OCI-LY7 (cell line): ENCODE results near the gene C11orf97. TPM values are rescaled to one million over a fixed set of nuclear protein-coding genes. Genes with fewer than 3 reads are reported as not detected.

Experiments
- BruUV-seq: library from RNA; stranded (reverse); fragments of 400-500 nt; replicated peaks from 2 replicates; lab custom pipeline; 2021; lab: Mats Ljungman, UMichigan
- CTCF ChIA-PET: fragments of 300-600 bp; sonication (Branson Sonifier 250); formaldehyde crosslinking; loops from one replicate; lab custom pipeline; 2022; ENCODE audit warnings: antibody characterized with exemption; ENCODE audit not compliant: unreplicated experiment; lab: Charles Lee
- POLR2A ChIA-PET: fragments of 300-600 bp; sonication (Branson Sonifier 250); formaldehyde crosslinking; loops from one replicate; lab custom pipeline; 2022; ENCODE audit warnings: antibody characterized with exemption; lab: Charles Lee
- DNase-seq: peaks from one replicate; pipeline ENCODE4 v3.0.0-alpha.2; 2015; ENCODE audit warnings: low spot score
- H2AFZ ChIP-seq: fragments of 200-600 bp; sonication (generic), shearing (Covaris generic); 2 replicates; pipeline ENCODE4 v1.6.1; 2014; ENCODE audit warnings: mild to moderate bottlenecking, antibody characterized with exemption, low read length, moderate library complexity
- H3K27ac ChIP-seq: fragments of 200-600 bp; sonication (generic); 2 replicates; pipeline ENCODE4 v1.5.1; 2014; ENCODE audit warnings: mixed run types, low read depth, mild to moderate bottlenecking, moderate library complexity, low read length, inconsistent platforms; ENCODE audit not compliant: poor library complexity, severe bottlenecking
- H3K36me3 ChIP-seq: fragments of 200-600 bp; sonication (generic); 2 replicates; pipeline ENCODE4 v1.6.1; 2014; ENCODE audit warnings: mild to moderate bottlenecking, antibody characterized with exemption, low read length, moderate library complexity, mixed read lengths; ENCODE audit not compliant: insufficient read depth
- H3K4me1 ChIP-seq: fragments of 200-600 bp; sonication (generic); 2 replicates; pipeline ENCODE4 v1.5.1; 2014; ENCODE audit warnings: mild to moderate bottlenecking, low read length; ENCODE audit not compliant: insufficient read depth, poor library complexity, severe bottlenecking
- H3K4me2 ChIP-seq: fragments of 200-600 bp; sonication (generic); 2 replicates; pipeline ENCODE4 v1.6.1; 2014; ENCODE audit warnings: mild to moderate bottlenecking, low read length
- H3K4me3 ChIP-seq: fragments of 200-600 bp; sonication (generic); 2 replicates; pipeline ENCODE4 v1.5.1; 2014; ENCODE audit warnings: mild to moderate bottlenecking, low read depth, low read length; ENCODE audit not compliant: poor library complexity, severe bottlenecking
- H3K79me2 ChIP-seq: fragments of 200-600 bp; sonication (generic); 2 replicates; pipeline ENCODE4 v1.6.1; 2016; ENCODE audit warnings: low read depth, mild to moderate bottlenecking, low read length, moderate library complexity, mixed read lengths; ENCODE audit not compliant: insufficient read depth
- H3K9me2 ChIP-seq: fragments of 200-600 bp; sonication (generic); 2 replicates; pipeline ENCODE4 v1.6.1; 2016; ENCODE audit warnings: mild to moderate bottlenecking, low read length, mixed read lengths; ENCODE audit not compliant: insufficient read depth
- H3K9me3 ChIP-seq: fragments of 200-600 bp; sonication (generic); 2 replicates; pipeline ENCODE4 v1.6.1; 2014; ENCODE audit warnings: mild to moderate bottlenecking, mixed run types, low read length, mixed read lengths
- H4K20me1 ChIP-seq: fragments of 200-600 bp; sonication (generic); 2 replicates; pipeline ENCODE4 v1.6.1; 2014; ENCODE audit warnings: mild to moderate bottlenecking, antibody characterized with exemption, low read length, moderate library complexity, mixed read lengths; ENCODE audit not compliant: insufficient read depth
- EZH2phosphoT487 ChIP-seq: fragments of 200-600 bp; sonication (generic); IDR thresholded peaks from 2 replicates; pipeline ENCODE4 v1.6.1; 2018; ENCODE audit warnings: low read depth, borderline replicate concordance, mild to moderate bottlenecking, mixed run types, antibody characterized with exemption, low read length, moderate library complexity, mixed read lengths
- intact Hi-C: fragments of 100-400 bp; cut with micrococcal nuclease; formaldehyde crosslinking; loops from one replicate; pipeline ENCODE4 v1.10.0; 2022; ENCODE audit not compliant: unreplicated experiment
- total RNA-seq, 2 experiments: library from RNA; depleted of rRNA in 1 of 2; stranded (reverse); fragments of >200 nt in 1 of 2; shearing (Covaris generic) in 1 of 2; gene quantifications; 2 replicates each; pipeline ENCODE4 v1.2.3, GENCODE V29; 2014 to 2022
- TF ChIP-seq, protein P1 (sequence below): fragments of 200-600 bp; sonication (generic); conservative IDR thresholded peaks from 2 replicates; pipeline ENCODE4 v1.5.1; 2014; ENCODE audit warnings: mild to moderate bottlenecking, antibody characterized with exemption, low read length, moderate library complexity, mixed read lengths

Gene C11orf97
- total RNA-seq, 2 experiments from 2014 or later: not detected

DNA sequence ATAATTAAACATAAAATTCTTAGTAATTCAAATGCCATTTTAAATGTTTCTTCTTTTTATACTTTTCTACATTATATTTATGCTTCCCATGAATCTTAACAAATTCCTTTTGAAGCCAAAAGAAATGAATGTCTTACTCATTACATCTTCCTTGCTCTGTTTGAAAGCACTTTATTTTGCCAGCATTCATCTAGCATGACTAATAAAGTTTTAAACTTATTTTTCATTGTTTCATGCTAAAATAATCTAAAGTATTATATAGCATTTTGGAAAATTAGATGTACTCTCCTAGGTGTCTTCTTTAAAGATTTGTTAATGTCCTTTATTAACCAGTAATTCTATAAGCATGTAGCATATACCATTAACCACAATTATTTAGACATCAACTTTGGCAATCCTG, 45.2 kb downstream of the C11orf97 start:
- intact Hi-C loops: no loop called here
- no peaks in the 10 kb centered on the region for H4K20me1 ChIP-seq
- H2AFZ ChIP-seq: no peak overlapping the region
- no peaks in the 10 kb centered on the region for H3K79me2 ChIP-seq
- CTCF ChIA-PET: no interaction called here
- no peak overlapping the region for H3K4me3 ChIP-seq
- no peak for DNase-seq
- H3K4me2 ChIP-seq: no peak overlapping the region
- POLR2A ChIA-PET: no interaction called here
- H3K9me3 ChIP-seq: no peaks in the 10 kb centered on the region
- no peaks in the 10 kb centered on the region for H3K9me2 ChIP-seq
- TF ChIP-seq EZH2phosphoT487: no peak
- TF ChIP-seq, protein P1, sequence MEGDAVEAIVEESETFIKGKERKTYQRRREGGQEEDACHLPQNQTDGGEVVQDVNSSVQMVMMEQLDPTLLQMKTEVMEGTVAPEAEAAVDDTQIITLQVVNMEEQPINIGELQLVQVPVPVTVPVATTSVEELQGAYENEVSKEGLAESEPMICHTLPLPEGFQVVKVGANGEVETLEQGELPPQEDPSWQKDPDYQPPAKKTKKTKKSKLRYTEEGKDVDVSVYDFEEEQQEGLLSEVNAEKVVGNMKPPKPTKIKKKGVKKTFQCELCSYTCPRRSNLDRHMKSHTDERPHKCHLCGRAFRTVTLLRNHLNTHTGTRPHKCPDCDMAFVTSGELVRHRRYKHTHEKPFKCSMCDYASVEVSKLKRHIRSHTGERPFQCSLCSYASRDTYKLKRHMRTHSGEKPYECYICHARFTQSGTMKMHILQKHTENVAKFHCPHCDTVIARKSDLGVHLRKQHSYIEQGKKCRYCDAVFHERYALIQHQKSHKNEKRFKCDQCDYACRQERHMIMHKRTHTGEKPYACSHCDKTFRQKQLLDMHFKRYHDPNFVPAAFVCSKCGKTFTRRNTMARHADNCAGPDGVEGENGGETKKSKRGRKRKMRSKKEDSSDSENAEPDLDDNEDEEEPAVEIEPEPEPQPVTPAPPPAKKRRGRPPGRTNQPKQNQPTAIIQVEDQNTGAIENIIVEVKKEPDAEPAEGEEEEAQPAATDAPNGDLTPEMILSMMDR: no peak
- no peaks in the 10 kb centered on the region for H3K4me1 ChIP-seq
- H3K27ac ChIP-seq: no peak overlapping the region
- H3K36me3 ChIP-seq: no peaks in the 10 kb centered on the region
- no TSS peak for BruUV-seq

DNA sequence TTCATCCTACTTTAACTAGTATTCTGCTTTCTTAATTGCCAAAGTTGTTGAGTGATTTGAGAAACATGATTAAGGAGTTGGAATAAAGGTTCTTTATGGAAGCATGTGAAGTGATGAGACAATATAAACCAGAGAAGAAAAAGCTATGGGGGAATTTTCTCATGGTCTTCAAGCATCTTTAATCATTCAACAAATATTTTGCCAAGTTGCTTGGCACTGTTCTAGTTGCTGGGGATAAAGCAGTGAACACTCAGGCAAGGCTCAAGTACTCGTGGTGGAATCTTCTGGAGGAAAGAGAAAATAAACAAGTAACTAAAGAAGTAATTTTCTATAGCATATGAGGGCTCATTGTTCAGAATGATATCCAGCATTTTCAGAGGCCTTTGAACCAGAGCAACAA, 45.7 kb downstream of the C11orf97 start:
- no peak overlapping the region for H3K4me3 ChIP-seq
- H3K27ac ChIP-seq: no peak overlapping the region
- DNase-seq: no peak
- no peaks in the 10 kb centered on the region for H3K4me1 ChIP-seq
- no peaks in the 10 kb centered on the region for H3K36me3 ChIP-seq
- no peak overlapping the region for H2AFZ ChIP-seq
- no peak overlapping the region for H3K4me2 ChIP-seq
- no peaks in the 10 kb centered on the region for H3K79me2 ChIP-seq
- POLR2A ChIA-PET: no interaction called here
- no peaks in the 10 kb centered on the region for H3K9me2 ChIP-seq
- BruUV-seq: no TSS peak
- no peak for TF ChIP-seq EZH2phosphoT487
- TF ChIP-seq, protein P1: no peak
- intact Hi-C loops: no loop called here
- H4K20me1 ChIP-seq: no peaks in the 10 kb centered on the region
- no peaks in the 10 kb centered on the region for H3K9me3 ChIP-seq
- CTCF ChIA-PET: no interaction called here

DNA sequence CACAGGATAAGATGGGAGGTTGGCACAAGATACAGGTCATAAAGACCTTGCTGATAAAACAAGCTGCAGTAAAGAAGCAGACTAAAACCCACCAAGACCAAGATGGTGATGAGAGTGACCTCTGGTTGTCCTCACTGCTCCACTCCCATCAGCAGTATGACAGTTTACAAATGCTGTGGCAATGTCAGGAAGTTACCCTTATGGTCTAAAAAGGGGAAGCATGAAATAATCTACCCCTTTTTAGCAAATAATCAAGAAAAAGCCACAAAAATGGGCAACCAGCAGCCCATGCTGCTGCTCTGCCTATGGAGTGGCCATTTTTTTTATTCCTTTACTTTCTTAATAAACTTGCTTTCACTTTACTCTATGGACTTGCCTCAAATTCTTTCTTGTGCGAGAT, 46.2 kb downstream of the C11orf97 start:
- no peaks in the 10 kb centered on the region for H3K9me2 ChIP-seq
- CTCF ChIA-PET: no interaction called here
- TF ChIP-seq, protein P1: no peak
- no peak for TF ChIP-seq EZH2phosphoT487
- H3K4me2 ChIP-seq: no peak overlapping the region
- no peaks in the 10 kb centered on the region for H3K4me1 ChIP-seq
- POLR2A ChIA-PET: no interaction called here
- no TSS peak for BruUV-seq
- DNase-seq: no peak
- H3K79me2 ChIP-seq: no peaks in the 10 kb centered on the region
- H2AFZ ChIP-seq: no peak overlapping the region
- no peak overlapping the region for H3K4me3 ChIP-seq
- H4K20me1 ChIP-seq: no peaks in the 10 kb centered on the region
- no peaks in the 10 kb centered on the region for H3K36me3 ChIP-seq
- intact Hi-C loops: no loop called here
- H3K27ac ChIP-seq: no peak overlapping the region
- no peaks in the 10 kb centered on the region for H3K9me3 ChIP-seq
